ENCODE data around the gene HADHB.
"Not testable (repeated sequence)": the region's sequence is repeated elsewhere in the genome, so short reads cannot be mapped to it uniquely, and the experiment has no call there.

Gene HADHB

DNA sequence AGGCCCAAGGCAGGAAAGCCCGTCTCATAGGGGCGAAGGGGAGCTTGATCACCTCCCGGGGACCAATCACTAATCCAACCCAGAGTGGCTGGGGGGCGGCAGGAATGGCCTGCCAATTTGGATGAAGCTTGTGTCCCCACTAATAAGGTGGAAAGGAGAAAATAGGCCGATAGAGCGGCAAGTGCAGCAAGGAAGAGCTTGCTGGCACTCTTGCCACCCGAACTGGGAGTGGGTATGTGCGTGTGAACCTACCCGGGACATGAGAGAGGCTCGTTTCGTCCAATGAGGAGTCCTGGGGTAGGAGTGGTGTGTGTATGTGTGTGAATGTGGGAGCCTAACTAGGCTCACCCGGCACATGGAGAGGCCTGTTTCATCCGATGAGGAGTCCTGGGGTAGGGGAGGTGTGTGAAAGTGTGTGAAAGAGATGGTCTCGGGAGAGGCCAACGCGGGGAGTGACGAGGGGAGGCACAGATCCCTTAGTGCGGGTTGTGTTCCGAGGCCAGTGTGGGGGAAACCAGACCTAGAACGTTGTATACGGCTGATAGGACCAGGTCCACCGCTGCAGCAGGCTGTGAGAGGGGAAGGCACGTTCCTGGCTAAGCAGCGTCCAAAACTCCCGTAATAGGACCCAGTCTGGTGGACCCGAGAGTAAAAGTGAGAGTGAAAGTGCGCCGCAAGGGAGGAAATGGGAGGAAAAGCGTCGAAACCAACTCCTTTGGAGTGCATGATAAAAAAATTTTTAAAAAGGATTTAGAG, 54.1 kb downstream of the HADHB start:
- DNase-seq = no peak

DNA sequence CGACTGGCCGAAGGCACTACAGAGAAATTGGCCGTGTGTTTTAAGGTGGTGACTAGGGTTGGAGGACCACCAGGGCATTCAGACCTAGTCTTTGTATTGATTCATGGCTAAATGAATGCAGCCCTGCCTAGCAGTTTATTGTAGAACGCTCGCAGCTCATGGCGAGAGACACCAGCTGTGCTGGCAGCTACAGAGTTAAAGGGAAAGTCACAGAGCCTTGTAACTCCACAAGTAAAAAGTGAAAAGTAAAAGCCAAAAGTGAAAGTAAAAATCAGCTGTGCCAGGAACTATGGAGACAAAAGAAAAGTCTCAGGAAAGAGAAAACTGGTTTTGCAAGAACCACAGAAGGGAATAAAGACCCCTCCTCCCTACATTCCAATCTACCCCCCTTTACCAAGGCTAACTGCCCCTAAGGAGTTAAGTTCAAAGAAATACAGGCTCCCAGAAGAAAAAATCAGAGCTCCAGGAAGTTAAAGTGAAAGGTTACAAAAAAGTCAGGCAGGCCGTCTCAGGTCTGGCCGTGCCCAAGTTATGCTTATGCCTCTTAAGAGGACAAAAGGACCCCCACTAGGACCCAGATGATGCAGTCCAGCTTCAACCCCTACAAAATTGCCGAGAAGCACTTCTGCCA, 54.8 kb downstream of the HADHB start:
- DNase-seq = no peak

- DNase-seq = no peak
Observed at GRCh38 chr2:26300234-26300925, 55.6 kb downstream of the HADHB start.

- no peak for DNase-seq
Observed at GRCh38 chr2:26302846-26303245, 58.1 kb downstream of the HADHB start.

DNA sequence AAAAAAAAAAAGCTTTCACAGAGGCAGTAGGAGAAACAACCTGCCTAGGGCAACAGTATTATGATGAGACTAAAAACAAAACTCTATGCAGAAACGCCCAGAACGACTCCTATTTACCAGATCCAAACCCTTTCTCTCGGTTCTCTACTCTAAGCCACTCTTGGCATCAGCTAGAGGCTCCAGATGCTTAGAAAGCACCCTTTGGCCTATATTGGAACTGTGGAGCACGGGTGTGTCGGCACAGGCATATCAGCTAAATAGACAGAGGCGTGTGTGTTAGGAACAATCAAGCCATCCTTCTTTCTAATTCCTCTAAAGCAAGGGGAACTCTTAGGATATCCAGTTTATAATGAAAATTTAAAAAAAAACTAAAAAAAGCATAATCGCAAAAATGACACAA, 60.4 kb downstream of the HADHB start:
- DNase-seq = not testable (repeated sequence)

DNA sequence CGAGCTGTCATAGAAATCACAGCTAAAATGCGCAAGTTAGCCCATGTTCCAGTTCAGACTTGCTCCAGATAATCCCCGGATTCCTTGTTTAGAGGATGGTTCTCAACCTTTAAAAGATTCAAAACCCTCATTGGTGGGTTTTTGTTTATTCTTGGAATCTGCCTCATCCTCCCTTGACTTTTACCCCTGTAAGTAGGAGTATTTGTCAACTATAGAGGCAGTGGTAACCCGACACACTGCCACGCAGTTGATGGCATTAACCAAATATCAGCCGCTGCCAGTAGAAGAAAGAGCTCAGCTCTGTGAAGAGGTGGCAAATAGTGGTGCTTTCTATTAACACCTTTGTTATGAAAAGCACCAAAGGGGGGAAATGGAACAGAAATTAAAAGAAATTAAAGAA, 60.8 kb downstream of the HADHB start:
- DNase-seq = no peak

DNA sequence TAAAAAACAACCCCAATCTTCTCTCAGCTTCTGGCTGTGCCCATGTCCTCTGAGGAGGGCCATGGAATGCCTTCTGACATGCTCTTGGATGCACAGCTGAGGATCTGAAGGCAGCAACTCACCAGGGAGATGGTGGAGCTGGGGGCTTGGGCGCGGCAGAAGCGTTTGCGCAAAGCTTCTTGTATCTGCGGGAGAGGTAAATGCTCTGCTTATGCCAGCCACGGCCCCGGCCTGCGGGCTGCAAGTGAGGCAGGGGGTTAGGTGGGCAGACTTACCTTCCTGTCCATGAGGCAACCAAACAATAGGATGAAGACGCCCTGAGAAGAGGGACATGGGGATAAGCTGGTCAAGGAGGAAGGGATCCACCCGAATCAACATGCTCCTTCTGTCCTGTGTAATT, 65.2 kb downstream of the HADHB start:
- DNase-seq = no peak

- DNase-seq = no peak
Observed at GRCh38 chr2:26312471-26312870, 67.7 kb downstream of the HADHB start.

DNA sequence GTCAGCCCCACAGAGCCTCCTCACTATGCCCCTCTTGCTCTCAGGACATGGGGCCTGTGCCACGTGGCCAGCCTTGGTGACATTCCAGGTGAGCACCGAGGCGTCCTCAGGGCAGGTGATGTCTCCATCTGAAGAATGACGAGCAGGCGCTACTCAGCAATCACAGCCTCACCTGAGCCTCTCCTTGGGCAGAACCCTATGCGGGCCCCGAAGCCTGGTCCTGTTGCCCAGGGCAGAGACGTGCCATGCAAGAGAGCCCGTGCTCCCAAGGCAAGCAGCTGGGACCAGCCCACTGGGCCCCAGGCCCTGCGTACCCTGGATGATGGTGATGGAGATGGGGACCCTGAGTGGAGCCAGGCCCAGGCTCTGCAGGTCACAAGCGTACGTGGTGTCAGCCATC, 68.7 kb downstream of the HADHB start:
- no peak for DNase-seq

DNA sequence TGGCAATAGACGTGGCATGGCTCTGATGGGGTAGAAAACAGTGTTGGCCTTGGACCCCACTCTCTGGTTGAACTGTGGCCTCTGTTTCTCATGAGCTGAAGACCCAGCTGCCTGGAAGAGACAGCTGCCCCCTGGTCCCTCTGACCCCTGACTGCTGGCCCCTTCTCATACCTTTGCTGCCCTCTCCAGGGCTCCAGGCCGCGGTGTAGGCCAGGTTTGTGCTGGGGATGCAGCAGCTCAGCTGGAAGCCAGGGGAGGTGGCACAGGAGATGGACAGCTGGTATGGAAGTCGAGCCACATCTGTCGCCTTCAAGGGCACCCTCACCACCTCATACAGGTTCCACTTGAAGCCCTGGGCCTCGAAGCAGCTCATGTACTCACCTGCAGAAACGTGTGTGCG, 69.5 kb downstream of the HADHB start:
- DNase-seq = peak; percentile 18

GRCh38 chr2:26316041-26316440, 71.3 kb downstream of the HADHB start:
- DNase-seq = peak; percentile 47

DNA sequence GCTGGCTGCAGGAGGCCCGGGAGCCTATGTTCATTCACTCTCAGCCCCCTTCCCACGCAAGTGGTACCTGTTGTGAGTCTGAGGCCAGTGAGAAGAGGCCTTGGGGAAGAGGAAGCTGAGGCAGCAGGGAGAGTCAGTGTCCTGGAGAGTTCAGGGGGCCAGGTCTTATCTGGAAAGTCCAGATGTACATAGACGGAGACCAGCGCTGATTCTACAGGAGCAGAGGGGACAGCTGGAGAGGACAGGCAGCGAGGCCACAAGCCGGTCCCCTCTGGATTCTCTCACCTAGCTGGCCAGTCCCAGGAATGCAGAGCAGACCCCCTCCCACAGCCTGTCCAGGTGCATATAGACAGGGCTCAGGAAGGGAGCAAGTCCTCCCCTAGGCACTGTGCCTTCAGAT, 72.1 kb downstream of the HADHB start:
- DNase-seq = no peak

GRCh38 chr2:26317377-26318105, 72.8 kb downstream of the HADHB start:
- DNase-seq = no peak

DNA sequence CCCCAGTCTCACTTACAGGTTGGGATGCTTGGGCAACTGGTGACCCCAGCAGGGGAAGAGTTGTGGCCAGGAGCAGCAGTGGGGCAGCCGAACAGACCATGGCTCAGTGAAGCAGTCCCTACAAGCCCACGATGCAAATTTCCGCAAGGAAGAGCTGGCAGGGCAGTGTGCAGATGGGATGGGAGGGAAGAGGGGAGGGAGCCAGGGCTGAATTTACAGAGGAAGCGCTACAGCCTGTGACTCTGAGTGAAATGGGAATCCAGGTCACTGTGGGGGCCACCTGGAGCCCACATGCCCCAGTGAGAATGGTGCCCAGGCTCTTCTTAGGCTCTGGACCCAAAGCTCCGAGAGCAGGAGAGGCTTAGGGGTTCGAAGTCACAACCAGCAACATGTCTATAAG, 74.2 kb downstream of the HADHB start:
- no peak for DNase-seq

DNA sequence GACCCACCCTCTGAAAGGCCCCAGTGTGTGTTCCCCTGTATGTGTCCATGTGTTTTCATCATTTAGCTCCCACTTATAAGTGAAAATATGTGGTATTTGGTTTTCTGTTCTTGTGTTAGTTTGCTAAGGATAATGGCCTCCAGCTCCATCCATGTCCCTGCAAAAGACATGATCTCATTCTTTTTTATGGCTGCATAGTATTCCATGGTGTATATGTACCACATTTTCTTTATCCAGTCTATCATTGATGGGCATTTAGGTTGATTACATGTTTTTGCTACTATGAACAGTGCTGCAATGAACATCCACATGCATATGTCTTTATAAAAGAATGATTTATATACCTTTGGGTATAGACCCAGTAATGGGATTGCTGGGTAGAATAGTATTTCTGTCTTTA, 79.7 kb downstream of the HADHB start:
- not testable (repeated sequence) for DNase-seq

GRCh38 chr2:26324903-26325302, 80.2 kb downstream of the HADHB start:
- DNase-seq = no peak

GRCh38 chr2:26325851-26326250, 81.1 kb downstream of the HADHB start:
- DNase-seq = no peak

- DNase-seq = no peak
Observed at GRCh38 chr2:26326514-26326913, 81.8 kb downstream of the HADHB start.

DNA sequence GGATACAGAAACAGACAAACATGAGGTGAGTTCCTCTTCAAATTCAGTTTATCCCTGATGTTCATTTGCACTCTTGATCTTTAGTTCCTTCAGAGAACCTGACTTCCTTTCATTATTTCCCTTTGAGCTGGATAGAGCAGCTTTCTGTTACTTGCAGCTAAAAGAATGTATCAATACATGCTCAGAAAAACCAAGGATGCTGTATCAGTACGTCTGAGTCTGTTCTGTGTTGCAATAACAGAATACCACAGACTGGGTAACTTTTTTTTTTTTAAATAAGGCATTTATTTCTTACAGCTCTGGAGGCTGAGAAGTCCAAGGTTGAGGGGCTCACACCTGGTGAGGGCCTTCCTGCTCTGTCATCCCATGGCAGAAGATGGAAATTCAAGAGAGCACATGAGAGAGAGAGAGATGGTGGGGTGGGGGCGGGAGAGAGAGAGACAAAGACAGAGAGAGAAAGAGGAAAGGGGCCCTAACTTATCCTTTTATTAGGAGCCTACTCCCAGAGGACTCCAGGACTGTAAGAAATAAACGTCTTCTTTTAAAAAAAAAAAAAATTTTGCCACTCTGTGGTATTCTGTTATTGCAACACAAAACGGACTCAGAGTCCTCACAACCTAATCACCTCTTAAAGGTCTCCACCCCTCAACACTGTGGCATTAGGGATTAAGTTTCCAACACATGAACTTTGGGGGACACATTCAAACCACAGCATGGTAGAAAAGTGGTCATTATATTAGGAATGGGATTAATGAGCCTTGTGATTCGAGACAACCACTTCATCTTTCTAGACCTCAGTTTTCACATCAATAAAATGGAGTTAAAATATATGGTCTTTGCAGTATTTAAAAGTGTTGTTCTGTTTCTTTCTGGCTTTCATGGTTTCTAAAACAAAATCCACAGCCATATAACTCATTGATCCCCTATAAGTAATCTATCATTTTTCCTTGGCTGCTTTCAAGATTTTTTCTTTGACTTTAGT, 82.8 kb downstream of the HADHB start:
- DNase-seq = no peak

- DNase-seq = not testable (repeated sequence)
Observed at GRCh38 chr2:26329083-26329482, 84.3 kb downstream of the HADHB start.

GRCh38 chr2:26330114-26330549, 85.4 kb downstream of the HADHB start:
- DNase-seq = peak; percentile 80

DNA sequence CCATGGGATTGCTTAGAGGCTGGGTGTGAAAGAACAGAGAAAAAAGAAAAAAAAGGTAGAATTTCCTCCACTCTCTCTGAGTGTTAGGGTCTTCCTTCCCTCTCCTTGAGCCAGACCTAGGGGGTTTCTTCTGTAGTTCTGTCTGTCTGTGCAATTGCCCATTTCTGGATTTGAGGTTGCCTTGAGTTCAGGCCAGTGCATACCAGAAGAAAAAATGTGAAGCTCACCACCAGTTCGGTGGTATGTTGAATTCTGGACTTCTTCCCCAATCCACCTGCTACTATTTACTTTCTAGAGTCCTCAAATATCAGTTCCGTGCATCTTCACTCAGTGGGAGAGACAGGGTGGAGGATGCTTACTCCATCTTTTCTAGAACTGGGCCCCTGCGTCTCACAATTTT, 85.9 kb downstream of the HADHB start:
- no peak for DNase-seq
